NCI-H128 (cell line): ENCODE measurements around the gene TIGIT.

Experiments used
- DNase-seq: peaks from one replicate; lab custom pipeline; 2025; ENCODE audit not compliant: unreplicated experiment; lab: John Stamatoyannopoulos, UW

Gene TIGIT

GRCh38 chr3:114308830-114309229 is 15.0 kb downstream of the TIGIT start:
- DNase-seq = no peak

GRCh38 chr3:114310695-114311094 is 16.9 kb downstream of the TIGIT start:
- DNase-seq = no peak

GRCh38 chr3:114313426-114313825 is 19.6 kb downstream of the TIGIT start:
- no peak for DNase-seq

GRCh38 chr3:114314282-114314681 is 20.5 kb downstream of the TIGIT start:
- DNase-seq = no peak

- DNase-seq = no peak
These were observed 24.5 kb downstream of the TIGIT start for GRCh38 chr3:114318295-114318694.

GRCh38 chr3:114319453-114319852 is 25.6 kb downstream of the TIGIT start:
- peak; percentile 26 for DNase-seq

- DNase-seq = no peak
These were observed 26.4 kb downstream of the TIGIT start for GRCh38 chr3:114320246-114320645.

GRCh38 chr3:114323546-114324254 is 29.9 kb downstream of the TIGIT start:
- no peak for DNase-seq

- DNase-seq = no peak
These were observed 33.8 kb downstream of the TIGIT start for GRCh38 chr3:114327665-114328064.

GRCh38 chr3:114328345-114328744 is 34.5 kb downstream of the TIGIT start:
- no peak for DNase-seq

GRCh38 chr3:114329823-114330222 is 36.0 kb downstream of the TIGIT start:
- DNase-seq = no peak

- no peak for DNase-seq
These were observed 37.2 kb downstream of the TIGIT start for GRCh38 chr3:114331007-114331406.

GRCh38 chr3:114331710-114332109 is 37.9 kb downstream of the TIGIT start:
- no peak for DNase-seq

- DNase-seq = no peak
These were observed 38.7 kb downstream of the TIGIT start for GRCh38 chr3:114332342-114333179.

GRCh38 chr3:114333180-114333922 is 39.5 kb downstream of the TIGIT start:
- no peak for DNase-seq

GRCh38 chr3:114333923-114334240 is 40.1 kb downstream of the TIGIT start:
- DNase-seq = no peak

GRCh38 chr3:114336122-114336697 is 42.4 kb downstream of the TIGIT start:
- no peak for DNase-seq

GRCh38 chr3:114336857-114337256 is 43.0 kb downstream of the TIGIT start:
- DNase-seq = no peak

GRCh38 chr3:114338651-114339357 is 45.0 kb downstream of the TIGIT start:
- no peak for DNase-seq

GRCh38 chr3:114344492-114344891 is 50.7 kb downstream of the TIGIT start:
- no peak for DNase-seq

GRCh38 chr3:114350271-114350670 is 56.4 kb downstream of the TIGIT start:
- DNase-seq = no peak
